SK-N-DZ (cell line): ENCODE measurements around the gene CCL4.

Experiments
- DNase-seq: peaks from one replicate; pipeline ENCODE4 v3.0.0-alpha.2; 2015; ENCODE audit warnings: low spot score
- small RNA-seq, 2 experiments: library from RNA; depleted of rRNA; stranded (forward); fragments of <200 nt; gene quantifications; one replicate each; pipeline ENCODE3, GENCODE V24; 2014

CCL4 gene

GRCh38 chr17:36144014-36144413 is 40.4 kb downstream of the CCL4 start:
- no peak for DNase-seq

GRCh38 chr17:36144981-36145729 is 41.5 kb downstream of the CCL4 start:
- no peak for DNase-seq

GRCh38 chr17:36147601-36148000 is 44.0 kb downstream of the CCL4 start:
- DNase-seq, result no peak

GRCh38 chr17:36148559-36149295 is 45.1 kb downstream of the CCL4 start:
- DNase-seq, result peak; percentile 45

GRCh38 chr17:36149296-36149820 is 45.7 kb downstream of the CCL4 start:
- DNase-seq, result no peak

- DNase-seq, result no peak
Observed at GRCh38 chr17:36151891-36152638, 48.4 kb downstream of the CCL4 start.

- no peak for DNase-seq
Observed at GRCh38 chr17:36152639-36153120, 49.1 kb downstream of the CCL4 start.

- DNase-seq, result no peak
Observed at GRCh38 chr17:36153895-36154610, 50.4 kb downstream of the CCL4 start.

Small RNAs within 50 kb of the gene (small RNA-seq; reads per million reads assigned to genes)
- 0 to 0.04 reads per million in 2 experiments for gene RN7SL301P
